PFSK-1 (cell line): ENCODE data around the gene TP53TG5.

ENCODE experiments used
- FOXP2 ChIP-seq: optimal IDR thresholded peaks from 2 replicates; pipeline ENCODE3; 2011; ENCODE audit warnings: borderline replicate concordance, control low read depth, inconsistent platforms; ENCODE audit not compliant: insufficient read depth; ENCODE audit errors: extremely low read length, extremely low read depth
- POLR2AphosphoS5 ChIP-seq: IDR thresholded peaks from 2 replicates; pipeline ENCODE4 v1.6.1; 2012; ENCODE audit warnings: low read depth, mild to moderate bottlenecking, control low read depth, low read length, moderate library complexity
- REST ChIP-seq, 2 experiments: IDR thresholded peaks; 2 replicates each; pipeline versions ENCODE4 v1.6.1 to v1.8.0; 2011 to 2012; ENCODE audit warnings: low read depth in 2 of 2, low read length in 2 of 2, control low read depth in 1 of 2, inconsistent platforms in 1 of 2, mild to moderate bottlenecking in 1 of 2, moderate library complexity in 1 of 2; ENCODE audit not compliant: insufficient read depth in 1 of 2
- SIN3A ChIP-seq: IDR thresholded peaks from 2 replicates; pipeline ENCODE4 v1.6.1; 2012; ENCODE audit warnings: mild to moderate bottlenecking, low read length, moderate library complexity, borderline replicate concordance; ENCODE audit not compliant: insufficient read depth
- TAF1 ChIP-seq: IDR thresholded peaks from 2 replicates; pipeline ENCODE4 v1.6.1; 2012; ENCODE audit warnings: low read length, control low read depth, borderline replicate concordance; ENCODE audit not compliant: insufficient read depth

The TP53TG5 gene

DNA sequence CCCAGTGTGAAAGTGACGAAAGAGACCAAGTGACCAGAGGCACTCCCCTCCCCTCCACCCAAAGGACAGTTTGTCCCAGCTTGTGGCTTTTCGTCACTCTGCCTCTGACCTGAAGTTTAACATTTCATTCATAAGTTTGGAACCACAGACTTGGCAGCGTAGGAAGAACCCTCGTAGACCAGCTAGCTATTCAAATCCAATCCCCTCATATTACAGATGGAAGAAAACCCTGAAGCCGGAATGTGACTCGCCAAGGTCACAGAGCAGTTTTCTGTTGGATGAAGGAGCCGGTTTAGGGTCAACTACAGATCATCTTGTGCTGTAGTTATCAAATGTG is 19.1 kb downstream of the TP53TG5 start:
- no peak for TF ChIP-seq FOXP2
- no peak for TF ChIP-seq REST (IDR thresholded peaks at IDR 0.05; ENCODE audit: insufficient read depth in 1 of 2, low read depth in 2 of 2, low read length in 2 of 2)
- no peak for TF ChIP-seq POLR2AphosphoS5
- no peak for TF ChIP-seq SIN3A
- TF ChIP-seq TAF1, result no peak

GRCh38 chr20:45358282-45359068 is 19.6 kb downstream of the TP53TG5 start:
- TF ChIP-seq POLR2AphosphoS5 (peak; percentile 16; the same call in 1 of the 2 replicates), FOXP2 (no peak), REST (IDR thresholded peaks at IDR 0.05; ENCODE audit: insufficient read depth in 1 of 2, low read depth in 2 of 2, low read length in 2 of 2) (no peak), TAF1 (no peak), SIN3A (peak; percentile 29; the same call in 1 of the 2 replicates)

GRCh38 chr20:45355209-45356084 is 22.7 kb downstream of the TP53TG5 start:
- TF ChIP-seq REST (IDR thresholded peaks at IDR 0.05; ENCODE audit: insufficient read depth in 1 of 2, low read depth in 2 of 2, low read length in 2 of 2) (no peak), TAF1 (no peak), FOXP2 (no peak), POLR2AphosphoS5 (no peak), SIN3A (no peak)

GRCh38 chr20:45354423-45355208 is 23.5 kb downstream of the TP53TG5 start:
- TF ChIP-seq POLR2AphosphoS5 (no peak), SIN3A (no peak), REST (IDR thresholded peaks at IDR 0.05; ENCODE audit: insufficient read depth in 1 of 2, low read depth in 2 of 2, low read length in 2 of 2) (no peak), TAF1 (no peak), FOXP2 (no peak)
